NCI-H345 (cell line): Measurements from ENCODE around the gene CACNA1B.
A peak's percentile ranks its signal among the peaks of the same experiment; 100 is the strongest.
"Not testable (repeated sequence)": the region's sequence is repeated elsewhere in the genome, so short reads cannot be mapped to it uniquely, and the experiment has no call there.

Experiments used
- DNase-seq: peaks from one replicate; lab custom pipeline; 2025; lab: John Stamatoyannopoulos, UW

The CACNA1B gene

DNA sequence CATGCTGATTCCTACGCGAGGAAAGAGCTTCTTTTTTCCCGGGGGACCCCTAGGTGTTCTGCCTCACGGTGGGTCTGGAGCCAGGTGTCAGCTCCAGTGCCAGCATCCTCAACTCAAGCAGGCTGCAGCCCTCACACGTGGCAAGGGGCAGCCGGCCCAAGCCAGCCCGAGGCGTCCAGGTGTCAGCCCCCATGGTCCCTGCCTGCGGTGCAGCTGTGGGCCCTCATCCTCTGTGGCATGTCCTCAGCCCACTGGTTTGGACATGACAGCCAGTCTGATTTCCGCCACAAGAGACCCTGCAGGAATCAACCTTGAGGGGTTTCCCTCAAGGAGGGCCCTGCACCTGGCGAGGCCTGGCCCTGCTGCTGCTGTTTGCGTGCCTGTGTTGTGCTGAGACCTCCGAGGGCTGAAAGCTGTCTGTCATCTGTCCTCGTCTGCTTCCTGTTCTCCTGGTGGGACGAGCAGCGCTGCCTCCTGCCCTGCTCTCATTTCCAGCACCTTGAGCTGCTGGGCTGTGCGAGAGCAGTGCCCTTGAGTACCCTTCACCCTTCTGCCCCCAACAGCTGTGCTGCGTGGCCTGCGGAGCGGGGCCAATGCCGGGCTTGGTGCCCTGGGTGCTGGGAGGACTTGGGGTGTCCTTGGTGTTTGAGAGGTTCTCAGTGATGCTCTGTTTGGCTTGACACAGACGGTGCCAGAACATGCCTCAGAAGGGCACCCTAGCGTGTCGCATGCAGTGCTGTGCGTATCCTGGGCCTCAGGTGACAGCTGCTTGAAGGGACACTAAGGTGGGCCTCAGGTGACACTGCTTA, 137.6 kb downstream of the CACNA1B start:
- DNase-seq, result no peak

DNA sequence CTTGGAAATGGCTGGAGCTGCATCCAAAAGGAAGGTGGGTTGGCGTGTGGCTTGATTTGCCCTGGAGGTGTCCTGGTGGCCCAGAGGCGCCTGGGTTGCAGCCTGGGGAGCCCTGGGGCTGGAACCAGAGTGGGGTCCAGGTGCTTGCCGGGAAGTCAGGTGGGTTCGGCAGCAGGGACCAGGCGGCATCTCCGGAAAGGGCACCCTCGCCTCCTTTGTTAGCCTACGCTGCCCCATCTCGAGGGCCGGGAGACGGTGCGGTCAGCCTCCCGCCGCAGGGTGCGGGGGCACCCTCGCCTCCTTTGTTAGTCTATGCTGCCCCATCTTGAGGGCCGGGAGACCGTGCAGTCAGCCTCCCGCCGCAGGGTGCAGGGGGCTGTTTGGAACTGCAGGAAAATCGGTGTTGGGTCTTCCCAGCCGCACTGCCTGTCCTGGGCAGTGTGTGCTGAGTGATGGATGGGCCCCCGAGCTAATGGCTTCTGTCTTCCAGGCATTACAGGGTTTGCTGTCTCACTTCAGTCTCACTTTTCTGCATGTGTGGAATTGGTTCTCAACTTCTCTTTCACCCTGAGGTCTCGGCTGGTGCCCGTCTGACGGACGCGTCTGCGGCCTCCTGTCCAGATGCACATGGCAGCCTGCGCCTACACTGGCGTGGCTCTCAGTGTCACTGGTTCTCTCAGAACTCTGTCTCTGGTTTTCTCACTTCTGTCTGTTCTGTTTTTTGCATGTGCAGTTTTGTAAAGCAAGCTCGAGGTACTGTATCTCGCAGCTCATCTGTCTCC, 139.0 kb downstream of the CACNA1B start:
- no peak for DNase-seq

GRCh38 chr9:138017200-138017599, 139.6 kb downstream of the CACNA1B start:
- no peak for DNase-seq

GRCh38 chr9:138019514-138019913, 141.9 kb downstream of the CACNA1B start:
- DNase-seq, result not testable (repeated sequence)

- peak; percentile 77 for DNase-seq
Measured at GRCh38 chr9:138020120-138020794, 142.7 kb downstream of the CACNA1B start.

- peak; percentile 41 for DNase-seq
Measured at GRCh38 chr9:138020795-138021182, 143.2 kb downstream of the CACNA1B start.

GRCh38 chr9:138021251-138022056, 143.9 kb downstream of the CACNA1B start:
- no peak for DNase-seq

DNA sequence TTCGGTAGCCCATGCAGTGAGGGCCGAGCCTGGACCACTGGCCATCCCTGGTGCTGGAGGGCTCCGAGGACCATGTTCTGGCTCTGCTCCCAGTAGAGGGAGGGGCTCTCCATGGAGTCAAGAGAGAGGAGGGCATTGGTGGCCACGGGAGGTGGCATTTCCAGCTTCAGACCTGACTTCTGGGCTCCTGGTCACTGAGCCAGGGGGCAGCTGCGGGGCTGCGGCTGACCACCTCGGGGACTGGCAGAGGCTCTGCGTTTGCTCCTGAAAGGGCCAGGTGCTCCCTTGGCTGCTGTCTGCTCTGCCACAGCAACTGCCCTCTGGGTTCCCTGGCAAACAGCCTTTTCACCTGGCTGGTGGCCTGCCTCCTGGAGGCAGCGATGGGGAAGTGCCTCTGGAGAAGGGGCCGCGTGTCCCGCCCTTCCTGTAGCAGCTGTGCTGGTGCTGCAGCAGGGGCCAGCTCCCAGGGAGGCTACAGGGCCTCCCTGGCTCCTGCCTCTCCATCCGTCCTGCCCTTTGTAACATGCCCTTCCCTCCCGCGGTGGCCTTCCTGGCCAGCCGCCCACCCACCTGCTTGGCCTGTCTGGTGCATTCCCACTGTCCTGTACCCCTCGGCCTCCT, 144.6 kb downstream of the CACNA1B start:
- peak; percentile 91 for DNase-seq

DNA sequence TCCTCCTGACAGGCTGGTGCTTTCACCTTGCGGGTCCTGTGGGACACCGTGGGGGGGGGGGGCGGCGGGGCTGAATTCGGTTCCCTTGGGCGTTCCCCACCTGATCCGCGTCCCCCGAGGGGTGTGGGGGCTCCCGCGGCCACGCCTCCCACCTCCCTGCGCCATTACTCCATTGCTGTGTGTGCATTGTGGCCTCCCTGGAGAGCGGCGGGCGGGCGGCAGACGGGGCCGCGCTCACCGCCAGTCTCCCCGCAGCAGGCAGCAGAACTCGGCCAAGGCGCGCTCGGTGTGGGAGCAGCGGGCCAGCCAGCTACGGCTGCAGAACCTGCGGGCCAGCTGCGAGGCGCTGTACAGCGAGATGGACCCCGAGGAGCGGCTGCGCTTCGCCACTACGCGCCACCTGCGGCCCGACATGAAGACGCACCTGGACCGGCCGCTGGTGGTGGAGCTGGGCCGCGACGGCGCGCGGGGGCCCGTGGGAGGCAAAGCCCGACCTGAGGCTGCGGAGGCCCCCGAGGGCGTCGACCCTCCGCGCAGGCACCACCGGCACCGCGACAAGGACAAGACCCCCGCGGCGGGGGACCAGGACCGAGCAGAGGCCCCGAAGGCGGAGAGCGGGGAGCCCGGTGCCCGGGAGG, 145.3 kb downstream of the CACNA1B start:
- DNase-seq, result peak; percentile 72

DNA sequence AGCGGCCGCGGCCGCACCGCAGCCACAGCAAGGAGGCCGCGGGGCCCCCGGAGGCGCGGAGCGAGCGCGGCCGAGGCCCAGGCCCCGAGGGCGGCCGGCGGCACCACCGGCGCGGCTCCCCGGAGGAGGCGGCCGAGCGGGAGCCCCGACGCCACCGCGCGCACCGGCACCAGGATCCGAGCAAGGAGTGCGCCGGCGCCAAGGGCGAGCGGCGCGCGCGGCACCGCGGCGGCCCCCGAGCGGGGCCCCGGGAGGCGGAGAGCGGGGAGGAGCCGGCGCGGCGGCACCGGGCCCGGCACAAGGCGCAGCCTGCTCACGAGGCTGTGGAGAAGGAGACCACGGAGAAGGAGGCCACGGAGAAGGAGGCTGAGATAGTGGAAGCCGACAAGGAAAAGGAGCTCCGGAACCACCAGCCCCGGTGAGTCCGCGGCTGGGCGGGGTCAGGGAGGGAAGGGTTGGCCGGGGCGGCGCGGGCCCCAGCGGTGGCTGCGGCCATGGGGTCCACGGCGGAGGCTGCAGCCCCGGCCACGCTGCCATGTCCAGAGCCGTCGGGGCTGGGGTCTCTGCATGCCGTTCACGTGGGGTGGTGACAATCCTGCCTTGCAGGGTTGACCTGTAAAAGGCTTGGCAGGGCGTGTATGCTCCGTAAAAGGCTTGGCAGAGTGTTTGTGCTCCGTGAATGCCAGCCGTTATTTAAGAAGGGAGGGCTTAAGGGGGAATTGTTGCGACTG, 146.0 kb downstream of the CACNA1B start:
- DNase-seq, result peak; percentile 42

- no peak for DNase-seq
Measured at GRCh38 chr9:138024131-138024530, 146.5 kb downstream of the CACNA1B start.

GRCh38 chr9:138024831-138025291, 147.3 kb downstream of the CACNA1B start:
- no peak for DNase-seq

DNA sequence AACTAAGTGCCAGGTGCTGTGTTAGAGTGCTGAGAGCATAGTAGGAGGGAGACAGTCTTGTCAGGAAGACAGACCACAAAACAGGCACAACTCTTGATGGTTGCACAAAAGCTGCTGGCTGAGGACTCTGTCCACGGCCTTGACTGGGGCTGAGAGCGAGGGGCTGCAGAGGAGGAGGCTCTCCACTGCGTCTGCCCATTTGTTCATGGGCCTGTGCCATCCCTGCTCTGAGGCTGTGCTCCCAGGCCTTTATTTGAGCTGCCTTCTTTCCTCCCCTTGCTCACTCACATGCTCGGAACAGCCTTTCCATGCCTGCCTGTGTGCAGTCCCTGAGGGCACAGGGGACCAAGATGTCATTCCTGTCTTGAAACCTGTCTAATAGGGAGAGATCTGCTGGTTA, 147.8 kb downstream of the CACNA1B start:
- DNase-seq, result no peak

GRCh38 chr9:138025908-138026307, 148.3 kb downstream of the CACNA1B start:
- no peak for DNase-seq

DNA sequence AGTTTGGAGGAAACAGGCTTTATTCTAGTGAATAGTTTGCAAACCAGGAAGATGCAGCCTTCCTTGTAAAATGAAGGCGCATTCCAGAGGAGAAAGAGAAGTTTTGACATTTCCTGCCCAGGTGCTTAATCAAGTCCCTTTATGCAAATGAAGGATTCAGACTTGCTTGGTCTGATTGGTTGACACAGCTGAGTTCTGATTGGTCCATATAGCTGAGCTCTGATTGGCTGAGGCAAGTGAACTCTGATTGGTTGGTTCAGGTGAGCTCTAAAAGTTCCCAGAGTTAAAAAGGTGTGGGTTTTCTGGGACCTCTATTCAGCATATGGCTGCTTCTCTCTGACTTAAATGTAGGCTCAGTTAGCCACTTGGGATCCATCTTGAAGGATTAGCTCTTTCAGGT, 151.0 kb downstream of the CACNA1B start:
- no peak for DNase-seq

DNA sequence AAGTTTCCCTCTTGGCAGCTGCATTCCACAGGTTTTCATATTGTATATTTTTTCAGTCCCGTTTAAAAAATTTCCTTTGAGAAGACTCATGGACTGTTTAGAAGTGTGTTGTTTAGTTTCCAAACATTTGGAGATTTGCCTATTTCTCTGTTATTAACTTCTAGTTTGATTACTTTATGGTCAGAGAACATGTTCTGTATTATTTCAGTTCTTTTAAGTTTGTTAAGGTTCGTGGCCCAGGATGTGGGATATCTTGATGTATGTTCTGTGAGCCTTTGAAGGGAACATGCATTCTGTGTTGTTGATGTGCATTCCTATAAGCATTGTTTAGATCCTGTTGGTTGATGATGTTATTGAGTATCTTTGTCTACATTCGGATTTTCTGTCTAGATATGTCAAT, 153.6 kb downstream of the CACNA1B start:
- DNase-seq, result no peak

DNA sequence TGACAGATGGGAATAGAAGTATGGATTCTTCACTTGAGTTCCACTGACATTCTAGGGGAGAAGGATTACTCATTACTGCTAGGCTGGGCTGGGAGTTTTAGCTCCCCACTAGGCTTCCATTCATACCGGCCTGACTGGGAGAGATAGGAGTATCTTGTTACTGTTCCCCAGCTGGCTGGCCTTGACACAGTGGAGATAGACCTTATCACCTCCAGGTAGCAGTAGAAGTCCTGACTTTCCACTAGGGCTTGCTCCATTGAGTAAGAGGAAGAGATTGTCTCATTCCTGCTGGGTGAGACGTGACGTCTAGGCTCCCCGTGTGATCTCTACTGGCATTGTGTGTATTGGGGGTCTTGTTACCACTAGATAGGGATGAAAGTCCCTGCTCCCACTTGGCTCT, 156.4 kb downstream of the CACNA1B start:
- no peak for DNase-seq

DNA sequence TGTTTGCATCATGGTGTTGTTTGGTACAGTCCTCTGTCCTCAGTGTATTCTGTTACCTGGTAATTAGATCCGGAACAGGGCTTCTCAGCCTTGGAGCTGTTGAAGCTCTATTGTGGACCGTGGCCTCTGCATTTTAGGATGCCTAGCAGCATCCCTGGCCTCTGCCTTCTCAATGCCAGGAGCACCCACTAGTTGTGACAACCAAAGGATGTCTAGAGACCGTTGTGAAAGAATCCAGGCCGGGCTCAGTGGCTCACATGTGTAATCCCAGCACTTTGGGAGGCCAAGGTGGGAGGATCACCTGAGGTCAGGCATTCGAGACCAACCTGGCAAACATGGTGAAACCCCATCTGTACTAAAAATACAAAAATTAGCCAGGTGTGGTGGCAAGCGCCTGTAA, 159.6 kb downstream of the CACNA1B start:
- no peak for DNase-seq

GRCh38 chr9:138038244-138038671, 160.7 kb downstream of the CACNA1B start:
- no peak for DNase-seq
